ENCODE measurements around the gene ATP2A3.

DNA sequence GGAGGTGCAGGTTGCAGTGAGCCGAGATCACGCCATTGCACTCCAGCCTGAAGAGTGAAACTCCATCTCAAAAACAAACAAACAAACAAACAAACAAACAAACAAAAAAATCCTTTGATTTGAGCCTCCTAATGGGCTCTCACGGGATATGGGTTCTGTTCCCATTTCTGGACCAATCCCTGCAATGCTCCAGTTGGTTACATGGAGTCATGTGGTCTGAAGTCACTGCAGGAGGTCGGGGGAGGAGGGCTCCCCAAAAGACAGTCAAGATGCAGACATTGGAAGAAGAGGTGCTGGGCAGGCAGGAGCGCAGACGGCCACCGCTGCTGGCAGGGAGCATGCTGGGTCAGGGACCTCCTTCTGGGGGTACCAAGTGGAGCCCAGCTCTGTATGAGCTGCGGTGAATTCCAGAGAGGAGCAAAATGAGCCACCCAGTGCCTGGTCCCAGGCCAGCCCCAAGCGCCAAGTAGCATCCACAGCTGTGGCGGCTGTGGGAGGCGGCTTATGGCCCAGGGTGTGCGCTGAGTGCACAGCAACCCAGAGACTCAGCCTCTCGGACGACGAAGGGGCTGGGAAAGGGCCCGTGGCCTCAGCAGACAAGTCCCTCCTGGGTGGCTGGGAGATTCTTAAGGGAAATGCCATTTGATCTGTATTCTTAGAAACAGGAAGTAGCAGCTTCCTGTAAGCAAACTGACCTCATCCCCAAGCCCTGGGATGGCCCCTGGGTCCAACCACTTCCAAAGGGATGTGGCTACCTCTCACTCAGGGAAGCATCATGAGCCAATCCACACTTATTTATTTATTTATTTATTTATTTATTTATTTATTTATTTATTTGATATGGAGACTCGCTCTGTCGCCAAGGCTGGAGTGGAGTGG, 19.6 kb upstream of the ATP2A3 start:
- TF ChIP-seq, protein P1, sequence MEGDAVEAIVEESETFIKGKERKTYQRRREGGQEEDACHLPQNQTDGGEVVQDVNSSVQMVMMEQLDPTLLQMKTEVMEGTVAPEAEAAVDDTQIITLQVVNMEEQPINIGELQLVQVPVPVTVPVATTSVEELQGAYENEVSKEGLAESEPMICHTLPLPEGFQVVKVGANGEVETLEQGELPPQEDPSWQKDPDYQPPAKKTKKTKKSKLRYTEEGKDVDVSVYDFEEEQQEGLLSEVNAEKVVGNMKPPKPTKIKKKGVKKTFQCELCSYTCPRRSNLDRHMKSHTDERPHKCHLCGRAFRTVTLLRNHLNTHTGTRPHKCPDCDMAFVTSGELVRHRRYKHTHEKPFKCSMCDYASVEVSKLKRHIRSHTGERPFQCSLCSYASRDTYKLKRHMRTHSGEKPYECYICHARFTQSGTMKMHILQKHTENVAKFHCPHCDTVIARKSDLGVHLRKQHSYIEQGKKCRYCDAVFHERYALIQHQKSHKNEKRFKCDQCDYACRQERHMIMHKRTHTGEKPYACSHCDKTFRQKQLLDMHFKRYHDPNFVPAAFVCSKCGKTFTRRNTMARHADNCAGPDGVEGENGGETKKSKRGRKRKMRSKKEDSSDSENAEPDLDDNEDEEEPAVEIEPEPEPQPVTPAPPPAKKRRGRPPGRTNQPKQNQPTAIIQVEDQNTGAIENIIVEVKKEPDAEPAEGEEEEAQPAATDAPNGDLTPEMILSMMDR (conservative IDR thresholded peaks at IDR 0.05; ENCODE audit: low read length): no peak
- no peak for TF ChIP-seq EZH2phosphoT487 (IDR thresholded peaks at IDR 0.05; ENCODE audit: borderline replicate concordance)
